Esophagus mucosa (tissue), 1 donor: ENCODE data around the gene PRSS38. TPM values are rescaled to one million over a fixed set of nuclear protein-coding genes. Genes with fewer than 3 reads are reported as not detected.
"Not testable (repeated sequence)": the region's sequence is repeated elsewhere in the genome, so short reads cannot be mapped to it uniquely, and the experiment has no call there.

Experiments used
- ATAC-seq: fragments of 200-7000 bp; cut with Tn5 transposase; one replicate; pipeline ENCODE4 v1.9.1; 2020
- total RNA-seq: library from RNA; stranded (reverse); gene quantifications from one replicate; pipeline ENCODE4 v1.2.4, GENCODE V29; 2023
- donor health status: DM: yes; HTN: yes; CAD: no.

The PRSS38 gene
- total RNA-seq, 1 donor from 2014 or later = not detected

- no peak for ATAC-seq
Observed at GRCh38 chr1:227846265-227846858, 30.9 kb downstream of the PRSS38 start.

- not testable (repeated sequence) for ATAC-seq
Observed at GRCh38 chr1:227847046-227847445, 31.6 kb downstream of the PRSS38 start.

- ATAC-seq = no peak
Observed at GRCh38 chr1:227848430-227848932, 33.0 kb downstream of the PRSS38 start.

GRCh38 chr1:227849251-227849650, 33.8 kb downstream of the PRSS38 start:
- ATAC-seq = no peak

- ATAC-seq = no peak
Observed at GRCh38 chr1:227854189-227854588, 38.7 kb downstream of the PRSS38 start.

- ATAC-seq = no peak
Observed at GRCh38 chr1:227855687-227856086, 40.2 kb downstream of the PRSS38 start.

- ATAC-seq = no peak
Observed at GRCh38 chr1:227856147-227856858, 40.8 kb downstream of the PRSS38 start.

- ATAC-seq = no peak
Observed at GRCh38 chr1:227864882-227865281, 49.4 kb downstream of the PRSS38 start.

- peak; percentile 38 for ATAC-seq
Observed at GRCh38 chr1:227869279-227869842, 53.9 kb downstream of the PRSS38 start.

GRCh38 chr1:227869851-227870305, 54.4 kb downstream of the PRSS38 start:
- ATAC-seq = no peak

GRCh38 chr1:227870366-227870765, 54.9 kb downstream of the PRSS38 start:
- ATAC-seq = no peak

GRCh38 chr1:227871892-227872291, 56.4 kb downstream of the PRSS38 start:
- not testable (repeated sequence) for ATAC-seq

- not testable (repeated sequence) for ATAC-seq
Observed at GRCh38 chr1:227877810-227878209, 62.3 kb downstream of the PRSS38 start.

- no peak for ATAC-seq
Observed at GRCh38 chr1:227880342-227880924, 65.0 kb downstream of the PRSS38 start.

- ATAC-seq = no peak
Observed at GRCh38 chr1:227883073-227883520, 67.6 kb downstream of the PRSS38 start.

GRCh38 chr1:227883641-227884301, 68.3 kb downstream of the PRSS38 start:
- ATAC-seq = peak; percentile 12

- no peak for ATAC-seq
Observed at GRCh38 chr1:227884370-227885134, 69.1 kb downstream of the PRSS38 start.

GRCh38 chr1:227885135-227885647, 69.7 kb downstream of the PRSS38 start:
- peak; percentile 35 for ATAC-seq

GRCh38 chr1:227885648-227886502, 70.4 kb downstream of the PRSS38 start:
- ATAC-seq = peak; percentile 88

- no peak for ATAC-seq
Observed at GRCh38 chr1:227886503-227886961, 71.1 kb downstream of the PRSS38 start.
